ENCODE data around the gene PCDHA3.

GRCh38 chr5:140827704-140828361 lies 27.0 kb downstream of the PCDHA3 start, which contains the start of gene PCDHA6:
- TF ChIP-seq POLR2A (IDR thresholded peaks at IDR 0.05) (no peak), CTCF (IDR thresholded peaks at IDR 0.05) (no peak), EP300 (IDR thresholded peaks at IDR 0.05) (no peak)
